ENCODE results near the gene ATG16L1. TPM values are rescaled to one million over a fixed set of nuclear protein-coding genes. Genes with fewer than 3 reads are reported as not detected.

Gene ATG16L1
- total and polyA plus RNA-seq, 10 of the 15 experiments (the other 5 are each of a cell fraction or from before 2014, with no cell fraction given) = 5.2 to 26.6 (median 15.6) TPM

DNA sequence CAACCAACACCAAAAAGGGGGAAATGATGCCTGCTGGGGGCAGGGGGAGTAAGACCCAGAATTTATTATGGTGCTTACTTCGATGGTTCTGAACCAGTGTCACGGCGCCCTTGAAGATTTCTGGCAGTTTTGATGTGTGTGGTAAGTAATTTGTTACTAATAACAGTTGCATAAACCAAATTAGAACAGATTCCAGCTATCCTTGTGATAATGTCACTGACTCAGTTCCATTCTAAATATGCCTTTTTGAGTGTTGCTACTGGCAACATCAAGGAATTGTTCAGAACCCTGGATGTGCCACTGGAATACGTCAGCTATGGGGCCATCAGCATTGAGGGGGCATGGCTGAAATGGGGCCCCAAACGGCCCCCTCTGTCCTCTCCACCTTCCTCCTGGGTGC lies 67.8 kb downstream of the ATG16L1 start (continued):
- TF ChIP-seq, protein P1, sequence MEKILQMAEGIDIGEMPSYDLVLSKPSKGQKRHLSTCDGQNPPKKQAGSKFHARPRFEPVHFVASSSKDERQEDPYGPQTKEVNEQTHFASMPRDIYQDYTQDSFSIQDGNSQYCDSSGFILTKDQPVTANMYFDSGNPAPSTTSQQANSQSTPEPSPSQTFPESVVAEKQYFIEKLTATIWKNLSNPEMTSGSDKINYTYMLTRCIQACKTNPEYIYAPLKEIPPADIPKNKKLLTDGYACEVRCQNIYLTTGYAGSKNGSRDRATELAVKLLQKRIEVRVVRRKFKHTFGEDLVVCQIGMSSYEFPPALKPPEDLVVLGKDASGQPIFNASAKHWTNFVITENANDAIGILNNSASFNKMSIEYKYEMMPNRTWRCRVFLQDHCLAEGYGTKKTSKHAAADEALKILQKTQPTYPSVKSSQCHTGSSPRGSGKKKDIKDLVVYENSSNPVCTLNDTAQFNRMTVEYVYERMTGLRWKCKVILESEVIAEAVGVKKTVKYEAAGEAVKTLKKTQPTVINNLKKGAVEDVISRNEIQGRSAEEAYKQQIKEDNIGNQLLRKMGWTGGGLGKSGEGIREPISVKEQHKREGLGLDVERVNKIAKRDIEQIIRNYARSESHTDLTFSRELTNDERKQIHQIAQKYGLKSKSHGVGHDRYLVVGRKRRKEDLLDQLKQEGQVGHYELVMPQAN (conservative IDR thresholded peaks at IDR 0.05) = no peak
- TF ChIP-seq IRF4 (IDR thresholded peaks at IDR 0.05; ENCODE audit: low read depth, low read length) = no peak
- TF ChIP-seq RFX5 (IDR thresholded peaks at IDR 0.05; ENCODE audit: low read depth, low read length) = no peak
- no peak for TF ChIP-seq GATAD2B (conservative IDR thresholded peaks at IDR 0.05; ENCODE audit: low read depth)
- TF ChIP-seq SREBF1 (IDR thresholded peaks at IDR 0.05; ENCODE audit: low read length) = no peak

DNA sequence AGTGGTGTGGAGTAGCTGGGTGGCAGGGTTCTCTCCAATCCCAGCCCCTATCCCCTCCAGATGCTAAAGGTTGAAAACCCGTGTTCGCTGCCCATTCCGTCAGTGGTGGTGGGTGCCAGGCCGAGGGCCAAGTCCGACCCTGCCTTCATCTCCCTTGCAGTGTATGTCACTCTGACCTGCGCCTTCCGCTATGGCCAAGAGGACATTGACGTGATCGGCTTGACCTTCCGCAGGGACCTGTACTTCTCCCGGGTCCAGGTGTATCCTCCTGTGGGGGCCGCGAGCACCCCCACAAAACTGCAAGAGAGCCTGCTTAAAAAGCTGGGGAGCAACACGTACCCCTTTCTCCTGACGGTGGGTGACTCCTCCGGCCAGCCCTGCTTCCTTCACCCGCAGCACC lies 69.0 kb downstream of the ATG16L1 start:
- Histone ChIP-seq H3K9ac (ENCODE audit: control insufficient read depth, insufficient read depth, low read length) (no peak overlapping the region), H3K4me1 (ENCODE audit: control insufficient read depth, insufficient read depth, low read length) (0 out of 2 replicates have a peak, but pooled peaks cover 5% of the 10 kb centered on the region), H3K9me3 (replicated peaks; ENCODE audit: control insufficient read depth, insufficient read depth, low read length) (no peaks in the 10 kb centered on the region), H3K4me3 (no peak overlapping the region), H3K27me3 (replicated peaks in 1 of 2; ENCODE audit: control insufficient read depth in 2 of 2, insufficient read depth in 2 of 2, low read length in 1 of 2) (0 out of 4 replicates have a peak, but pooled peaks cover 0 to 2% of the 10 kb centered on the region in 2 experiments), H2AFZ (ENCODE audit: control insufficient read depth, low read depth, low read length) (no peak overlapping the region), H3K27ac (ENCODE audit: control insufficient read depth, insufficient read depth) (no peak overlapping the region), H4K20me1 (ENCODE audit: control insufficient read depth, insufficient read depth) (no peaks in the 10 kb centered on the region), H3K79me2 (ENCODE audit: control insufficient read depth, insufficient read depth, low read length) (no peaks in the 10 kb centered on the region), H3K4me2 (ENCODE audit: control insufficient read depth, insufficient read depth) (no peak overlapping the region), H3K36me3 (ENCODE audit: control insufficient read depth in 2 of 2, insufficient read depth in 2 of 2, low read length in 1 of 2) (no peaks in the 10 kb centered on the region)
- ATAC-seq (no peak), DNase-seq (ENCODE audit: low read depth, low spot score) (no peak), FAIRE-seq (no peak)
- BruUV-seq (replicated peaks) = no TSS peak
- ChIA-PET CTCF (interaction anchor here (1.4 to 1.6 kb wide), 2 partner anchors 11 to 26 kb away, joined by 3 to 4 read pairs; no protein-coding TSS in a partner anchor), RAD21 (ENCODE audit: unreplicated experiment) (no interaction called here), POLR2A (interaction anchor here (1.4 kb wide), 1 partner anchor 99 kb away, joined by 3 read pairs; no protein-coding TSS in a partner anchor), SMC1A (ENCODE audit: uncharacterized antibody, unreplicated experiment) (no interaction called here)
- 91% methylated on average over 17 of the region's 17 CpGs for WGBS (ENCODE audit: insufficient coverage, insufficient replicate concordance, low lambda C conversion rate, missing lambda C conversion rate)
- no peak for TF ChIP-seq SRF (IDR thresholded peaks at IDR 0.05; ENCODE audit: low read depth in 2 of 2, low read length in 2 of 2)
- TF ChIP-seq CREB1 (IDR thresholded peaks at IDR 0.05; ENCODE audit: low read depth) = no peak
- intact Hi-C loops (cut with micrococcal nuclease; ENCODE audit: unreplicated experiment) (no loop called here), in situ Hi-C loops (cut with MboI) (no loop called here)
